ENCODE measurements around the gene HMCN1.
"Not testable (repeated sequence)": the region's sequence is repeated elsewhere in the genome, so short reads cannot be mapped to it uniquely, and the experiment has no call there.

Gene HMCN1

DNA sequence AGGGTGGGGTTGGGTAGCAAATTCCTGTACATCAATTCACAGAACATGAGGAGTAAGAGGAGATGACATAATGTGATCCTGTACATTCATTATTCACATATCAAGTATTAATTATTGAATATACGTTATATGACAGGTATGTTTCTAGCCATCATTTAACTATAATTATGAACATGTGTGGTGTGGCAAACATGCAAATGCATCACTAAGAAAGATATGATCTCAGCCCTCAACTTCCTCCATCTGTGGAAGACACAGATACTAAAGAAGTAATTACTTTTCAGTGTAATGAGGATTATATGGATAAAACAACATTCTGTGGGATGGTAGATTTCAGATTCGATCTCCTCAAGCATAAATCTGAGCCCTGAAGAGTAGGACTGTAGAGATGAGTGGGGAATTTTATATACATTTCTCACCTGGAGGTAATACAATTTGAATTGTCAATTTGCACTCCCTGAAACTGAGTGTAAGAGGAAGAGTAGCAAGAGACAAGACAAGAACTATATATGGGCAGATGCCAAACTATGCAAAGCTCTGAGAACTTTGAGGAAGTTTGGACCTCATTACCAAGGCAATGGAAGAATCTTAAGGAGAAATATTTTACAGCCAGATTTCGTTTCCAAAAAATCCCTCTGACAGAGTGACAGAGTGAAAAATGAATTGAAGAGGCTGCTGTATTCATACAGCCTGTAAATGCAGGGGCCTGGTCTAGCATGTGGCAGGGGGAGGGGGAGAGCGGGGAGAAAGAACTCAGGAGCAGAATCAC is 365.3 kb downstream of the HMCN1 start:
- no peak for DNase-seq

DNA sequence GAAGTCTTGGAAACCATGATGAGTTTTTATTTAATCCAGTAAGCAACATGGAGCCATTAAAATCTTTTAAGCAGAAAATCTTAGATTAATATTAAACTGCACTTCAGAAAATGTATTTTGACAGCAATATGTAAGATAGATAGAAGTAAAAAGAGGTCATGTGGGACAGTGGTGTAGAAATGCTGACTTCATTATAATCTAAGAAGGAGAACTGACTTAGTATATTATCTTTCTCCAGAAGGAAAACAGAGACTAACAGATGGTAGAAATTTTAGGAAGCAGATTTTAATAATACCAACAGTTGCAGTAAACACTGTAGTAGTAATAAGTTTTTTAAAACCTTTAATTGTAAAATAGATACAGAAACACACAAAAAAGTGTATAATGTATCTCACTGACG is 367.9 kb downstream of the HMCN1 start:
- DNase-seq, result no peak

DNA sequence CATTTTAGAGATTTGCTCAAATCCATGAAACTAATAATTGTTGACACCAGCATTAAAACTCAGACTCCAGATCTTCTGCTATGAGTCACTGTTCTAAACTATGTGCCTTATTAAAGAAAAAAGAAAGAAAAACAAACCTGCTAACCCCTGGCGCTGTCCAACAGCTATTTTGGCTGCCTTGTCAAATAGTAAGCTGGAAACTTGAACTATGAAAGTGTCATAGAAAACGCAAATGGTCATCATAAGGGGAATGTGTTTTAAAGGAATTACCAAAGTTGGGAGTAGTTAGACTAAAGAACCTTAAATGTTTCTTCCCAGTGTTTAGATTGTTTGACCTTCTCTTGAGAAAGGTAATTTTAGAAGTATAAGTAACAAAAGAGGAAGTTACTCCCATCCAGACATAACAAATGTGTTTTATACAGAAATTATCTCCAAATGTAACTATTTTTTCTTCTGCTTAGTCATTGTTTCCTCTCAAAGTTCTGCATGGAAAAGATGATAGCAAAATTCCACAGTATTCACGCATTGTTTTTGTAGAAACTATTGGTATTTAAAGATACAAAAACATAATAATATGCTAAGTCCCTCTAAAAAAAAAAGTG is 368.5 kb downstream of the HMCN1 start:
- DNase-seq, result peak; percentile 24

DNA sequence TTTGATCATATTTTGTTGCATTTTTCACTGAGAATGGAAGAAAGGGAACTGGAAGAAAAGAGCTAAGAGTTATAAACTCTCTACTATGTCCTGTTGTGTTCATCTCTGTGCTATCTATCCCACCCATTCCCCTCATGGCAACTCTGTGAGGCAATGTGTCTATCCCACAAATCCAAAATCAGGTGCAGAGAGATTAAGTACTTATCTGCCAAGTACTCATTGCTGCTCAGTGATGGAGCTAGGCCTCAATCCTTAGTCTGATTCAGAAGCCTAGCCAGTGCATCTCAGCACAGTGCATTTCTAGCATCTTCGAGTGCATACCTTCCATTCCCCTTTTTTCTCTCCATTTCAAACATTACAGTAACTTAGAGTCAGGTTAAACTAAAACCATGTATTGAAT is 370.3 kb downstream of the HMCN1 start:
- DNase-seq, result peak; percentile 24

DNA sequence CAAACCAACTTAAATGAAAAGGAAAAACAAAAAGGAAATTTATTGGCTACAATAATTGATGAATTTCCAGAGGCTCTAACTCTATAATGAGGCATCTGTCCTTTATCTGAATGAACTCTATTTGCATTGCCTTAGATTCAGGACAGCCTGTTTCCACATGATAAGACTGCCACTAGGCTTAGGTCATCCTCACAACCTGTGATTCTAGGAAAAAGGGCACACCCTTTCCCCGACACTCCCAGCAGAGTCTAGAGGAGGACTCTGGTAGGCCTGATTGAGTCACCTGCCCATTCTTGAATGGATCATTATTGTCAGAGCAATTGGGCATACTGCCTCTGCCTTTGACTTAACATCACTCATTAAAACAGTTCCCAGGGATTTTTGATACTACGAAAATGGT is 378.1 kb downstream of the HMCN1 start:
- DNase-seq, result peak; percentile 98

DNA sequence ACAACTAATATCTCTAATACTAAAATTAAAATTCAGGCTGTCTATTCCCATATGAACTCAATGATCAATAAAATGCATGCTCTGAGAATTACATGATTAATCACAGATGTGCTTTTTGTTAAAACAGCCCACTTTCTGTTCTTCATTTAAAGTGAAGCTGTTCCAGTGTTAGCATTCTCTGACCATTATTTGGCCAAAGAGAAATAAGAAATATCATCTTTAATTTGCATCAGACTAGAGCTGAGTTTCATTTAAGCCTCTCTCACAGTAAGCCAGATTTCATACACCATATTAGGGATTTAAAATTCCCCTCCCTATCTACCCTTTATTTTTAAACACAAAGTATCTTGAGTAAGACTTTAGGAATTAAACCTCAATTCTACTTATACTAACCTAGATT is 379.3 kb downstream of the HMCN1 start:
- no peak for DNase-seq

DNA sequence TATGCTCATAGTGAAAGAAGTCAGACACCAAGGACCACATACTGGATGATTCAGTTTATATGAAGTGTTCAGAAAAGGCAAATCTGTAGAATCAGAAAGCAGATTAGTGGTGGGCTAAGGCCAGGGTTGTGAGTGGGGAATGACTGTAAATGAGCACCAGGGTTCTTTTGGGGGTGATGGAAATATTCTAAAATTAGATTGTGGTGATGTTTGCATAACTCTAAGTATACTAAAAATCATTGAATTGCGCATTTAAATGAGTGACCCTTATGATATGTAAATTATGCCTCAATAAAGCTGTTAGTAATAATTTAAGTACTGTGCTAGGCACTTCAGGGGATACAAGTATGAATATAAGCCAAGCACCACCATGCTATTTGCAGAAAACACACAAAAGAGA is 384.5 kb downstream of the HMCN1 start:
- no peak for DNase-seq

DNA sequence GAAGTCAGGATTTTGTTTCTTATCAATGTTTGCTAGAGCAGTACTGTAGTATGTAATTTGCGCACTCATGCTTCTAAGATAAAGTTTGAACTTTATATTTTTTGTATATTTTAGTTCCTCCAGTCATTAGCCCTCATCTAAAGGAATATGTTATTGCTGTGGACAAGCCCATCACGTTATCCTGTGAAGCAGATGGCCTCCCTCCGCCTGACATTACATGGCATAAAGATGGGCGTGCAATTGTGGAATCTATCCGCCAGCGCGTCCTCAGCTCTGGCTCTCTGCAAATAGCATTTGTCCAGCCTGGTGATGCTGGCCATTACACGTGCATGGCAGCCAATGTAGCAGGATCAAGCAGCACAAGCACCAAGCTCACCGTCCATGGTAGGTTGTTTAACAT is 388.6 kb downstream of the HMCN1 start:
- DNase-seq, result no peak

DNA sequence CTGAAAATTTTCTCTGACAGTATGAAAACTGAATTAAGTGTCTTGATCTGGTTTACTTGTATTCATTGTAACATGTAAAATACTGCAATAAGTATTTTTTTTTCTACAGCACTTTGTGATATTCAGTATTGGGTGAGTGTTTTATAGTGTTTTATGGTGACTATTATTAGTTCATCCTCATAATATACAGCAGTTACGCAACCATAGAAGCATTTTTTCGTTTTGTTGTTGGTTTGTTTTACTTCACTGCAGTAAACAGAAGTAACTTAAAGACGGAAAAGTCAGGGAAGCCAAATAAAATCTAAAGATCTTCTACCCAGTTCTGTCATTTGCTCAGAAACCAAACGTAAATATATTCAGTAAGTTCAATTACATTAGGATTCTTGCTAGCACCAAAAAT is 390.8 kb downstream of the HMCN1 start:
- no peak for DNase-seq

DNA sequence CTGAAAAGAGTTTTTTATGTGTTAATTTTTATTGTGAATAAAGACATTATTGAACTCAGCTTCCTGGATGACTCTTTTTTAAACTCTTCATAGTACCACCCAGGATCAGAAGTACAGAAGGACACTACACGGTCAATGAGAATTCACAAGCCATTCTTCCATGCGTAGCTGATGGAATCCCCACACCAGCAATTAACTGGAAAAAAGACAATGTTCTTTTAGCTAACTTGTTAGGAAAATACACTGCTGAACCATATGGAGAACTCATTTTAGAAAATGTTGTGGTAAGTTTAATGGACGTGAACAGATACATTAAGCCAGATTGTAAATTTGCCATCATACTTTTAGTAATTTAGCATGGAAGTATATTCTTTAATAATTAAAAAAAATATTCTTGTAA is 391.3 kb downstream of the HMCN1 start:
- no peak for DNase-seq

DNA sequence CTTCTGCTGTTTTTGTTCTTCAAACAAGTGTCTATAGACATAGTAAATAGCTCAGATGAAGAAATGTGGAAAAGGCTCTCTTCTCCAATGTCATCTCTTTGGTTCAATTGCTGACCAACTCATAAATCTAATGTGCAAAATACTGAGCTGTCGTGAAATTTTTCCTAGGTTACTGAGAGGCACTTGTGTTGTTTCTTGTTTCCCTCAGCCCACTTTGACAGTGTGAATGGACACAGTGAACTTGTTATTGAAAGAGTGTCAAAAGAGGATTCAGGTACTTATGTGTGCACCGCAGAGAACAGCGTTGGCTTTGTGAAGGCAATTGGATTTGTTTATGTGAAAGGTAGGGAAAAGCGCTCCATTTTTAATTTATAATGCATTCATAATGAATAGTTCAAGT is 395.6 kb downstream of the HMCN1 start:
- DNase-seq, result no peak

DNA sequence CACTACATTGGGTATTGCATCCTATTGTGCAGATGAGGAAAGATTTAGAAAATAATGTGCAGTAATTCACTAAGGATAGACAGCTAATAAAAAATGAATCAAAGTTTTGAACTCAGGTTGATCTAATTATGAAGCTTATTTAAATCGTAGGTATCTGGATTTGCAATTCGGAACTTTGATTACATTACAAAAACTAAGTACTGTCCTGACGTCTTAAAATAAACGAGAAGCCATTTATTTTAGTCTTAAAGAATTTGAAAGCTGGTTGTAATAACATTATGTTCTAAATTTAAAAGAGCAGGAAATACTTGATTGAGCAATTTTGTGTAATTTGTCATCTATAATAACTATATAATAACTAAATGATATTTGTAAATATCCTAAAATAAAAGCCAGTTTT is 404.9 kb downstream of the HMCN1 start:
- DNase-seq, result no peak

DNA sequence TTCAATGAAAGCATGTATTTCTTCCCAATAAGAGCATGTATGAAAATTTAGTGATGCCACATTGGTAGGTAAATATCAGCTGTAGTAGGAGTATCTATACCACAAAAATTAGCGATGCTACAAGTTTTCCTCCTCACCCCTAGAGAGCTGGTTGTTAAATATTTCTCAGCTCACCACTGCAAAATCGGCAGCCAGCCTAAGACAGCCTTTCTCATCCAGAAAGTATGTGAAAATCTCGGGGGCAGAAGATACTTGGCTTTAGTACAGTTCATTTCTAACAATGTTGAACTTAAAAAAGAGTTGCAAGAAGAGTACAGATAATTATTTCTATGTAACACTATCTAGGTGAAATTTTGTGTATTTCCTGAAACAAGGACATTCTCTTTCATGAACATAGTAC is 405.5 kb downstream of the HMCN1 start:
- DNase-seq, result no peak

DNA sequence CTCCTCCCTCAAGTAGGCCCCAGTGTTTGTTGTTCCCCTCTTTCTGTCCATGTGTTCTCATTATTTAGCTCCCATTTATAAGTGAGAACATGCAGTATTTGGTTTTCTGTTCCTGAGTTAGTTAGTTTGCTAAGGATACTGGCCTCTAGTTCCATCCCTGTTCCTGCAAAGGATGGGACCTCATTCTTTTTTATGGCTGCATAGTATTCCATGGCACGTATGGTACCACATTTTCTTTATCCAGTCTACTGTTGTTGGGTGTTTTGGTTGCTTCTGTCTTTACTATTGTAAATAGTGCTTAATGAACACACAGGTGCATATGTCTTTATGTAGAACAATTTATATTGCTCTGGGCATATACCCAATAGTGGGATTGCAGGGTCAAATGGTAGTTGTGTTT is 408.0 kb downstream of the HMCN1 start:
- no peak for DNase-seq

DNA sequence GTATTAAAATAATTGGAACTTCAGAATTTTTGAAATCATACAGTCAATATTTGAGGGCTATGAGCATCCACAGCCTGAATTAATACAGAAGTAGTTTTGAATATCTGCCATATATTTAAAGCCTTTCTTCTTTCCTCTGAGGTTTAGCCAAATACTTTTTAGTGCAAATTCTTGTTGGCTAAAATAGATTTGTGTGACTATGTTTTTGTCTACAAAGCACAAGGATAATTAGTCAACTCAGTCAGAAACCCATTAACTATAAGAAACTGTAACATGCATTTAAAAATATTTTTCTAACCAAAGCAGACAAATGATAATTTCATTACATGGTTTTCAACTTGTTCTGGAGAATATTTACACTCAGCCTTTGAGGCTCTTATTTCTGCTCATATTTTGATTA is 408.7 kb downstream of the HMCN1 start:
- no peak for DNase-seq

DNA sequence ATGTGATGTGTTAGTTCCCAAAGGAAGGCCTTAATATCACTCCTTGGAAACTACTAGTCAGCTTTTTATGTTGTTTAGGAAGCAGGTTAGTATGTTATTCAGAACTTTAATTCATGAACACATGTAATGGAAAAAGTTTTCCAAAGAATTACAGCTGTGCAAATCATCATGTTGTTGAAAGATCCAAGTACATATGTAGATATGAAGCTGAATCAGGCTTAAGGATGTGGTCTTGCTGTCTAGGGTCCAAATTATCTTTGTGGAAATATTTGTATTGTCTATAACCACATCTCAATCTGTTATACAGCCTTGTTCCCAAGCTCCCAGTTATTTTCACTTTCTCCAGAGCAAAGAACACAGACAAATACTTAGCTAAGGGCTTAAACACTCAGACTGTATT is 409.3 kb downstream of the HMCN1 start:
- DNase-seq, result no peak

DNA sequence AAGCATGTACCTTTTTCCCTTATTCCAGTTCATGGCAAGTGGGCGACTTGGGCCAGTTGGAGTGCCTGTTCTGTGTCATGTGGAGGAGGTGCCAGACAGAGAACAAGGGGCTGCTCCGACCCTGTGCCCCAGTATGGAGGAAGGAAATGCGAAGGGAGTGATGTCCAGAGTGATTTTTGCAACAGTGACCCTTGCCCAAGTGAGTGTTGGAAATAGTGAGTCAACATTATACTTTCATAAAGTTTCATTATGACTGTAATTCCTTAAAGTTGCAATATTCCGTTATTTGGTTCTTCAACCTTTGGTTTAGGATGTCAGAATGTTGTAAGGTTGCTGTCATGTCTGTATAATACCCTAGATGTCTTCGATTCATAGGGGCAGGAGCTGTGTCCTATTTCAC is 410.3 kb downstream of the HMCN1 start:
- DNase-seq, result no peak

DNA sequence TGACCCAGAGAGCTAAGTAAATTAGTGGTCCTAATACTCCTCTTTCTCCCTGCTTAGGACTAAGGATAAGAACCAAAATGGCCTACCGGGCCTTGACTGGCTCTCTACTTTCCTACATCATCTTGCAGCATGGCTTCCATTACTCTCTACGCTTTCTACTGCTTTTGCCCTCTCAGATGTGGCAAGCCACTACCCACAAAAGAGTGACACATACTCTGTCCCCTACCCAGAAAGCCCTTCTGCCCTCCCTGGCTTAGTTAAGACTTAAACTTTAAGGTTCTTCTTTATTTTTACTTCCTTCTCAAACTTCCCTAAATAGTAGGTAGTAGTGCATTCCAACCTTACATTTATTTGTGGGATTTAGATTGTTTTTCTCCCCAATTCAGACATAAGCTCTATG is 412.8 kb downstream of the HMCN1 start:
- no peak for DNase-seq

DNA sequence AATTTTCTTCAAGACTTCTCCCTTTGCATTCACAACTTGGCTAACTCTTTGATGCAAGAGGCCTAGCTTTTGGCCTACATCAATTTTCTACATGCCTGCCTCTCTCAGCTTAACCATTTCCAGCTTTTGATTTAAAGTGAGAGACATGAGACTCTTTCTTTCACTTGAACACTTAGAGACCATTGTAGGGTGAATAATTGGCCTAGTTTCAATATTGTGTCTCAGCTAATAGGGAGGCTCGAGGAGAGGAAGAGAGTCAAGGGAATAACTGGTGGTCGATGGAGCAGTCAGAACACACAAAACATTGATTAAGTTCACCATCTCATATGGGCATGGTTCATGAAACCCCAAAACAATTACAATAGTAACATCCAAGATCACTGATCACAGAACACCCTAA is 415.4 kb downstream of the HMCN1 start:
- DNase-seq, result no peak

DNA sequence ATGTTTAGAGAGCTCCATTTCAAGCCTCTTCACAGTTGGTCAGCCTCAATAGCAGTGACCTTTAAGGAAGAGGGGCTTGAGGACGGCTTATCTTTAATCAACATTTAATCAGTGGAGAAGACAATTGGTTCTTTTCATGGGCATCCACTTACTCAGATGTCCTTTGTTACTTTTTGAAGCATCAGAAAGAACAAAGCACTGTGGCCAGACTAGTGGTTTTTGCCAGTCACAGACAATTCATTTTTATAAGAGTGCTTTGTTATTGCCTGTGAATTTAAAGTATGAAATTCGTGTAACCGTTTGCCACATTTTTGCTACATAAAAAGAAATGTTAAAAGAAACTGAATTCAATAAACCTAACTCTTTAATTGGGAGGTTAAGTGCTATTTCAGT is 418.0 kb downstream of the HMCN1 start:
- no peak for DNase-seq

DNA sequence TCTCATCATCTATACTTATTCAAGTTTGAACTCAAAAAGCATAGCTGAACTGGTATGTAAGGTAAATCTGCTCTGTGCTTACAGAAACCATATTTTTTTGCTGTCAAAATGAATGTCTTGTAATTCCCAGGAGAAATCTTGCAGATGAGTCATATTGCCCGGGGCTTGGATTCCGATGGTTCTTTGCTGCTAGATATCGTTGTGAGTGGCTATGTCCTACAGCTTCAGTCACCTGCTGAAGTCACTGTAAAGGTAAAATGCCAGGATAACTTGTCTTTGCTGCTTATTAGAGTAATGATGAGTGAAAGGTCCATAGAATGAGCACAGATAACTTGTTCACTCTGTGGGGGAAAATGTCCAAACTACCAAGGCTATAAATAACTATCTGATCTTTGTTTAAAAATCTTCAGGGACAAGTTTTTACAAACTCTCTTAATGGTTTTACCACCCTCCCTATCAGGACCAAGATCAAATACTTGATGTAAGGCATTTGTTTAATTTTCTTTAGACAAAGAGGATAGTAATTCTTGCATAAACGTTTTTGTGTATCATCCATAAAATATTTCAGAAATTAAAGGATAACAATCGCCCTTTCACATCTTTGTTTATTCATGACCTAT is 418.5 kb downstream of the HMCN1 start:
- DNase-seq, result no peak

DNA sequence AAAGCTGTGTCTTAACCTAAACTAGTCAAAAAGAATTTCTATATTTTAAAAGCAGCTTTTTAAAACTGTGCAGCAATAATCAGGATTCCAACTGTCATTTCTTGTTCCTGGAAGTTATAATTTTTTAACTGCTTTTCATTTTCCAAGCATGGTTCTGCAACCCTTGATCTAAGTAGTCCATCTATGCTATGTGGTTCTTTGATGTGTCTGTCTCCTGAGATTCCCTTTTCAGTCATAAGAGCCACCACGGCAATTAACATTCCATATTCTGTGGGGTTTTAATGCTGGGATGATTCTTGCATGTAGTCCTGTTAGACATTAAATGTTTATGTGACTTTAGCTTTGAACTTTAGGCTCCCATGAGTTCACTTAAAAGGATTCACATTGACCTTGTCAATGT is 420.5 kb downstream of the HMCN1 start:
- DNase-seq, result no peak

DNA sequence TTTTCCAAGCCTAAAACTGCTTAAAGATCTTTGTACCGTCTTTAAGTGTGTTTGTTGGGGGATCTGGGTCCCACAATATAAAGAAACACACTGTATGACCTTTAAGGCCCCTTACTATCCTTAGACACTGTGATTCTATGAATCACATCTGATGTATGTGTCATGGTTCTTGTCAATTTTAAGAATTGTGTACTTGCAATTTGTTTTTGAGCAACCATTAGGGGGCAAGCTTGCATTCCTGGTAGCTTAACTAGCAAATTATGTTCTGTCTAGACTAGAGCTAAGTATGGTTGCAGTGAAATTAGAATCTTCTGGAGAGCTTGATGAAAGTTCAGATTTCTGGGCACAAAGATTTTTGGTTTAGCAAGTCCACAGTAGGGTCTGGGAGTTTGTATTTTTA is 421.4 kb downstream of the HMCN1 start:
- peak; percentile 64 for DNase-seq

DNA sequence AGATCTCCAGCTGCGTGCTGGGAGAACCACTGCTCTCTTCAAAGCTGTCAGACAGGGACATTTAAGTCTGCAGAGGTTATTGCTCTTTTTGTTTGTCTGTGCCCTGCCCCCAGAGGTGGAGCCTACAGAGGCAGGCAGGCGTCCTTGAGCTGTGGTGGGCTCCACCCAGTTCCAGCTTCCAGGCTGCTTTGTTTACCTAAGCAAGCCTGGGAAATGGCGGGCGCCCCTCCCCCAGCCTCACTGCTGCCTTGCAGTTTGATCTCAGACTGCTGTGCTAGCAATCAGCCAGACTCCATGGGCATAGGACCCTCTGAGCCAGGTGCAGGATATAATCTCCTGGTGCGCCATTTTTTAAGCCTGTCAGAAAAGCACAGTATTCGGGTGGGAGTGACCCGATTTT is 428.7 kb downstream of the HMCN1 start:
- not testable (repeated sequence) for DNase-seq

DNA sequence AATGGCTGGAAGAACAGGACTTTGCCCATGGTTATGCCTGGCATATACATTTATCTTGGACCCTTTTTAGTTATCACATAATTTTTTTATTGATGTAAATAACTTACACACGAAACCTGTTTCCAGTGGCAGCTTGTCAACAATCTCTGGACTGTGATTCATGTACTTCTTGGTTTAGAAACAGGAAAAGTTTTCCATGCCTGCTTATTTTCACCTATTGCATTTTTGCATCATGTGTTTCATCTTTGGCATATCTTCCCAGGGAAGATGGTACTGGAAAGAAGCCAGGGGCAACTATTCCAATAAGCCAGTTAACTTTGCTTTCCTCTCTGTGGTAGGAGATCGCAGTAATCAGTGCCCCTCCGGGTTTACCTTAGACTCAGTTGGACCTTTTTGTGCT is 430.6 kb downstream of the HMCN1 start:
- DNase-seq, result no peak

Measured in hematopoietic multipotent progenitor cell treated with erythropoietin and hydrocortisone succinate and interleukin-3 and kit ligand, for 8 days (in vitro differentiated cells).